SK-N-SH (cell line): Measurements from ENCODE around the gene MAST2.

Experiments used
- GABPA ChIP-seq: IDR thresholded peaks from 2 replicates; pipeline ENCODE4 v1.4.0; 2012; ENCODE audit warnings: low read depth, mild to moderate bottlenecking
- GATA2 ChIP-seq: sonication (generic); formaldehyde crosslinking; IDR thresholded peaks from 2 replicates; pipeline ENCODE4 v1.5.0; 2020; ENCODE audit warnings: mild to moderate bottlenecking, missing genetic modification reagents
- JUND ChIP-seq: IDR thresholded peaks from 2 replicates; pipeline ENCODE4 v1.4.0; 2012
- MXI1 ChIP-seq: IDR thresholded peaks from 2 replicates; pipeline ENCODE4 v1.6.1; 2012; ENCODE audit warnings: mild to moderate bottlenecking, low read depth, low read length, improper control_type of control experiment
- NFIC ChIP-seq: IDR thresholded peaks from 2 replicates; pipeline ENCODE4 v1.4.0; 2012; ENCODE audit warnings: borderline replicate concordance
- TAF1 ChIP-seq: IDR thresholded peaks from 2 replicates; pipeline ENCODE4 v1.6.1; 2012; ENCODE audit warnings: low read depth, mild to moderate bottlenecking, low read length, moderate library complexity, borderline replicate concordance
- YY1 ChIP-seq: IDR thresholded peaks from 2 replicates; pipeline ENCODE4 v1.4.0; 2012; ENCODE audit warnings: low read depth, mild to moderate bottlenecking
- TF ChIP-seq, protein P1 (sequence below): IDR thresholded peaks from 2 replicates; pipeline ENCODE4 v1.6.1; 2012; ENCODE audit warnings: mild to moderate bottlenecking, low read depth, low read length, moderate library complexity
- TF ChIP-seq, protein P2 (sequence below): IDR thresholded peaks from 2 replicates; pipeline ENCODE4; 2012
- TF ChIP-seq, protein P3 (sequence below): fragments of 200-600 bp; sonication (generic); IDR thresholded peaks from 2 replicates; pipeline ENCODE4 v1.6.1; 2017; ENCODE audit warnings: antibody characterized with exemption, mild to moderate bottlenecking, moderate library complexity
- TF ChIP-seq, protein P4 (sequence below): IDR thresholded peaks from 2 replicates; pipeline ENCODE4 v1.4.0; 2012; ENCODE audit warnings: low read depth, borderline replicate concordance

DNA sequence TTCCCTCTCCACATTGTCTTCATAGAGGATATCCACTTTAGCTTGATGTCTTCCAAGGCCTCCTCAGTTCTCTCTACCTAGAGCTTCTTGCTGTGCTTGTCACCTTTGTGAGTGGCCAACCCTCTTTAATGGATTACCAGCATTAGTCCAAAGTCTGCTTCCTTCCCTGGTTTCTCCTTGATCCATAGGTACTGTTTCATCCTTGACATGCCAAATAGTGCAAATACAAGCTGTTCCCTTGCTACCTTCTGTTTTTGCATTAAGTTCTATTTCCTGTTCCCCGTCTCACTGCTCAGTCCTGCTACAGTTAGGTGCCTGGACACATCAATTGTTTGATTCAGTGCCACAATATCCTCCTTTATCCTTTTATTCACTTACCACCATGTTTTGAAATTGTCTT is 19.2 kb downstream of the MAST2 start:
- TF ChIP-seq, protein P1, sequence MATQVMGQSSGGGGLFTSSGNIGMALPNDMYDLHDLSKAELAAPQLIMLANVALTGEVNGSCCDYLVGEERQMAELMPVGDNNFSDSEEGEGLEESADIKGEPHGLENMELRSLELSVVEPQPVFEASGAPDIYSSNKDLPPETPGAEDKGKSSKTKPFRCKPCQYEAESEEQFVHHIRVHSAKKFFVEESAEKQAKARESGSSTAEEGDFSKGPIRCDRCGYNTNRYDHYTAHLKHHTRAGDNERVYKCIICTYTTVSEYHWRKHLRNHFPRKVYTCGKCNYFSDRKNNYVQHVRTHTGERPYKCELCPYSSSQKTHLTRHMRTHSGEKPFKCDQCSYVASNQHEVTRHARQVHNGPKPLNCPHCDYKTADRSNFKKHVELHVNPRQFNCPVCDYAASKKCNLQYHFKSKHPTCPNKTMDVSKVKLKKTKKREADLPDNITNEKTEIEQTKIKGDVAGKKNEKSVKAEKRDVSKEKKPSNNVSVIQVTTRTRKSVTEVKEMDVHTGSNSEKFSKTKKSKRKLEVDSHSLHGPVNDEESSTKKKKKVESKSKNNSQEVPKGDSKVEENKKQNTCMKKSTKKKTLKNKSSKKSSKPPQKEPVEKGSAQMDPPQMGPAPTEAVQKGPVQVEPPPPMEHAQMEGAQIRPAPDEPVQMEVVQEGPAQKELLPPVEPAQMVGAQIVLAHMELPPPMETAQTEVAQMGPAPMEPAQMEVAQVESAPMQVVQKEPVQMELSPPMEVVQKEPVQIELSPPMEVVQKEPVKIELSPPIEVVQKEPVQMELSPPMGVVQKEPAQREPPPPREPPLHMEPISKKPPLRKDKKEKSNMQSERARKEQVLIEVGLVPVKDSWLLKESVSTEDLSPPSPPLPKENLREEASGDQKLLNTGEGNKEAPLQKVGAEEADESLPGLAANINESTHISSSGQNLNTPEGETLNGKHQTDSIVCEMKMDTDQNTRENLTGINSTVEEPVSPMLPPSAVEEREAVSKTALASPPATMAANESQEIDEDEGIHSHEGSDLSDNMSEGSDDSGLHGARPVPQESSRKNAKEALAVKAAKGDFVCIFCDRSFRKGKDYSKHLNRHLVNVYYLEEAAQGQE, result no peak
- TF ChIP-seq, protein P2, sequence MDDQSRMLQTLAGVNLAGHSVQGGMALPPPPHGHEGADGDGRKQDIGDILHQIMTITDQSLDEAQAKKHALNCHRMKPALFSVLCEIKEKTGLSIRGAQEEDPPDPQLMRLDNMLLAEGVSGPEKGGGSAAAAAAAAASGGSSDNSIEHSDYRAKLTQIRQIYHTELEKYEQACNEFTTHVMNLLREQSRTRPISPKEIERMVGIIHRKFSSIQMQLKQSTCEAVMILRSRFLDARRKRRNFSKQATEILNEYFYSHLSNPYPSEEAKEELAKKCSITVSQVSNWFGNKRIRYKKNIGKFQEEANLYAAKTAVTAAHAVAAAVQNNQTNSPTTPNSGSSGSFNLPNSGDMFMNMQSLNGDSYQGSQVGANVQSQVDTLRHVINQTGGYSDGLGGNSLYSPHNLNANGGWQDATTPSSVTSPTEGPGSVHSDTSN, result no peak
- TF ChIP-seq TAF1 (no peak), MXI1 (no peak), GABPA (no peak), NFIC (no peak), YY1 (no peak), JUND (no peak), GATA2 (CRISPR knock-in tag) (no peak)
- TF ChIP-seq, protein P3, sequence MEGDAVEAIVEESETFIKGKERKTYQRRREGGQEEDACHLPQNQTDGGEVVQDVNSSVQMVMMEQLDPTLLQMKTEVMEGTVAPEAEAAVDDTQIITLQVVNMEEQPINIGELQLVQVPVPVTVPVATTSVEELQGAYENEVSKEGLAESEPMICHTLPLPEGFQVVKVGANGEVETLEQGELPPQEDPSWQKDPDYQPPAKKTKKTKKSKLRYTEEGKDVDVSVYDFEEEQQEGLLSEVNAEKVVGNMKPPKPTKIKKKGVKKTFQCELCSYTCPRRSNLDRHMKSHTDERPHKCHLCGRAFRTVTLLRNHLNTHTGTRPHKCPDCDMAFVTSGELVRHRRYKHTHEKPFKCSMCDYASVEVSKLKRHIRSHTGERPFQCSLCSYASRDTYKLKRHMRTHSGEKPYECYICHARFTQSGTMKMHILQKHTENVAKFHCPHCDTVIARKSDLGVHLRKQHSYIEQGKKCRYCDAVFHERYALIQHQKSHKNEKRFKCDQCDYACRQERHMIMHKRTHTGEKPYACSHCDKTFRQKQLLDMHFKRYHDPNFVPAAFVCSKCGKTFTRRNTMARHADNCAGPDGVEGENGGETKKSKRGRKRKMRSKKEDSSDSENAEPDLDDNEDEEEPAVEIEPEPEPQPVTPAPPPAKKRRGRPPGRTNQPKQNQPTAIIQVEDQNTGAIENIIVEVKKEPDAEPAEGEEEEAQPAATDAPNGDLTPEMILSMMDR, result no peak
- TF ChIP-seq, protein P4, sequence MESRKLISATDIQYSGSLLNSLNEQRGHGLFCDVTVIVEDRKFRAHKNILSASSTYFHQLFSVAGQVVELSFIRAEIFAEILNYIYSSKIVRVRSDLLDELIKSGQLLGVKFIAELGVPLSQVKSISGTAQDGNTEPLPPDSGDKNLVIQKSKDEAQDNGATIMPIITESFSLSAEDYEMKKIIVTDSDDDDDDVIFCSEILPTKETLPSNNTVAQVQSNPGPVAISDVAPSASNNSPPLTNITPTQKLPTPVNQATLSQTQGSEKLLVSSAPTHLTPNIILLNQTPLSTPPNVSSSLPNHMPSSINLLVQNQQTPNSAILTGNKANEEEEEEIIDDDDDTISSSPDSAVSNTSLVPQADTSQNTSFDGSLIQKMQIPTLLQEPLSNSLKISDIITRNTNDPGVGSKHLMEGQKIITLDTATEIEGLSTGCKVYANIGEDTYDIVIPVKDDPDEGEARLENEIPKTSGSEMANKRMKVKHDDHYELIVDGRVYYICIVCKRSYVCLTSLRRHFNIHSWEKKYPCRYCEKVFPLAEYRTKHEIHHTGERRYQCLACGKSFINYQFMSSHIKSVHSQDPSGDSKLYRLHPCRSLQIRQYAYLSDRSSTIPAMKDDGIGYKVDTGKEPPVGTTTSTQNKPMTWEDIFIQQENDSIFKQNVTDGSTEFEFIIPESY, result no peak
